ENCODE results near the gene FGF18.
"Not testable (repeated sequence)": the region's sequence is repeated elsewhere in the genome, so short reads cannot be mapped to it uniquely, and the experiment has no call there.

FGF18 gene

DNA sequence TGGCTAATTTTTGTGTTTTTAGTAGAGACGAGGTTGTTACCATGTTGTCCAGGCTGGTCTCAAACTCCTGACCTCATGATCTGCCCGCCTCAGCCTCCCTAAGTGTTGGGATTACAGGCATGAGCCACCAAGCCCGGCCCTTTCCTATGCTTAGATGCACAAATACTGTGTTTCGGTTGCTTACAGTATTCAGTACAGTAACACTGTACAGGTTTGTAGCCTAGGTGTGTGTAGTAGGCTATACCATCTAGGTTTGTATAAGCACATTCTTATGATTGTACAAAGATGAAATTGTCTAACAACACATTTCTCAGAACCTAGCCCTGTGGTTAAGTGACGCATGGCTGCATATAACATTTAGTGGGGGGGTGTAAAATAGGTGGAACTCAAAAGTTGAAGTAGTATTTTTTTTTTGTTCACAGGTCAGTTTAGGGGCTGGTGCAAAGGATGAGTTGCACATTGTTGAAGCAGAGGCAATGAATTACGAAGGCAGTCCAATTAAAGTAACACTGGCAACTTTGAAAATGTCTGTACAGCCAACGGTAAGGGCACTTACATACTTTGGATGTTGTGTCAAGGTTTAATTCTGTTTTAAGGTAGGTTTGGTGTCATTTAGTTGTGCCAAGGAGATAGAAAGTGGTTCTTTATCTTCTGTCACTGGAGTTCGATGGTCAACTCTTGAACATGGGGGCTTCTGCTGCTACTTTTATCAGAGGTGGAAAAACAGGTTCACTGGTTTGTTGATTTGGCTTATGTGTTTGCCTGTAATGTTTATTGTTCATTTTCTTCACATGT lies 28.4 kb upstream of the FGF18 start:
- POLR2A ChIA-PET: no interaction called here
- TF ChIP-seq CTCF (IDR thresholded peaks at IDR 0.05; ENCODE audit: insufficient read depth, low read length, missing control alignments): no peak
- no peak for DNase-seq (ENCODE audit: low read depth, low spot score)
- CTCF ChIA-PET: no interaction called here
- peak overlapping the region; percentile 29; the same call in 1 of the 2 replicates for H3K4me3 ChIP-seq (ENCODE audit: low read depth, low read length)

DNA sequence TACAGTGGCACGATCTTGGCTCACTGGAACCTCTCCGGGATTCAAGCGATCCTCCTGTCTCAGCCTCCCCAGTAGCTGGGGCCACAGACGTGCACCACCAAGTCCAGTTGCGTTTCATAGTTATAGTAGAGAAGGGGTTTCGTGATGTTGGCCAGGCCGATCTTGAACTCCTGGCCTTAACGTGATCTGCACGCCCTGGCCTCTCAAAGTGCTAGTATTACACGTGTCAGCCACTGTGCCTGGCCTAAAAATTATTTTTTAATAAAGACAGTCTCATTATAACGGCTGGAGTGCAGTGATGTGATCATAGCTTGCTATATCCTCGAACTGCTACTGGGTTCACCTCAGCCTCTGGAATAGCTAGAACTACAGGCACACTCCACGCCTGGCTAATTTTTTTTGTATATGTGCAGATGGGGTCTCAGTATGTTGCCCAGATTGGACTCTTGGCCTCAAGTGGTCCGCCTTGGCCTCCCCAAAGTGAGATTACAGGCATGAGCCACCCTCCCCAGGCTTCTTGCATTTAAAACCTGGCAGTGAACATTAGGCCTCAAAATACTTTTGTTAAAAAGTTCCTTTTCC lies 27.4 kb upstream of the FGF18 start:
- H3K4me3 ChIP-seq (ENCODE audit: low read depth, low read length): no peak overlapping the region
- POLR2A ChIA-PET: interaction anchor here (0.7 kb wide), 1 partner anchor 100 kb away, joined by 3 read pairs; no protein-coding TSS in a partner anchor
- no peak for TF ChIP-seq CTCF (IDR thresholded peaks at IDR 0.05; ENCODE audit: insufficient read depth, low read length, missing control alignments)
- DNase-seq (ENCODE audit: low read depth, low spot score): no peak
- CTCF ChIA-PET: interaction anchor here (0.7 to 2.4 kb wide), 4 partner anchors 14 to 1292 kb away, joined by 3 to 16 read pairs (median 3); no protein-coding TSS in a partner anchor

DNA sequence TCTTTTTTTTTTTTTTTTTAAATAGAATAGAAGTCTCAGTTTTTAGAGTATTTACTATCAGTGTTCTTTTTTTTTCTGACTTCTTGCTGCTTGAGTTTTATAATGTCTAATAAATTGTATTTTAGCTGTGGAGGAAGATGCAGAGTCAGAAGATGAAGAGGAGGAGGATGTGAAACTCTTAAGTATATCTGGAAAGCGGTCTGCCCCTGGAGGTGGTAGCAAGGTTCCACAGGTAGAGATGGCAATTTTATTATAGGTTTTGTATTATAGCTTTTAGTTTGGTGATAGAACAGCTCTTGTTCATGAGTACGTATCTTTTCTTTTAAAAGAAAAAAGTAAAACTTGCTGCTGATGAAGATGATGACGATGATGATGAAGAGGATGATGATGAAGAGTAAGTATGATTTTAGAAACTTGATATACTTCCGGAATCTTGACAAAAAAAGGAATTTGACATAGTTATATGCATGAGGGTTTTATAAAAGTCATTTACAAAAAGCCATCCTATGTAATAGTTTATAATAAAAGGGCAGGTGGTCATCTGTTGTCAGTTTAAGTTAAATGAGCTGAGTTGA lies 26.8 kb upstream of the FGF18 start:
- ChIA-PET POLR2A (no interaction called here), CTCF (interaction anchor here (0.7 to 2.4 kb wide), 4 partner anchors 13 to 1293 kb away, joined by 3 to 16 read pairs (median 3); no protein-coding TSS in a partner anchor)
- TF ChIP-seq CTCF (IDR thresholded peaks at IDR 0.05; ENCODE audit: insufficient read depth, low read length, missing control alignments): no peak
- H3K4me3 ChIP-seq (ENCODE audit: low read depth, low read length): no peak overlapping the region
- DNase-seq (ENCODE audit: low read depth, low spot score): no peak

DNA sequence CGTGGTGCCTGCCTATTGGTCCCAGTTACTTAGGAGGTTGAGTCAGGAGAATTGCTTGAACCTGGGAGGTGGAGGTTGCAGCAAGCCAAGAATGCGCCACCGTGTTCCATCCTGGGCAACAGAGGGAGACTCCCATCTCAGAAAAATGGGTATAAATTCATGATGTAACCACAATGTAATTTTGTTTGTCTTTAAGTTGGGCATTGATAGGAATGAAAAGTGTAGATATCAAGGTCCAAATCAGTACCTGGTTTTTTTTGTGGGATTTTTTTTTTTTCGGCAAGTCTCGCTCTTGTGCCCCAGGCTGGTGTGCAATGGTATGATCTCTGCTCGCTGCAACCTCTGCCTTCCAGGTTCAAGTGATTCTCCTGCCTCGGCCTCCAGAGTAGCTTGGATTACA lies 24.4 kb upstream of the FGF18 start:
- no peak for DNase-seq (ENCODE audit: low read depth, low spot score)
- POLR2A ChIA-PET: no interaction called here
- no peak for TF ChIP-seq CTCF (IDR thresholded peaks at IDR 0.05; ENCODE audit: insufficient read depth, low read length, missing control alignments)
- CTCF ChIA-PET: interaction anchor here (1.1 kb wide), 2 partner anchors 11 to 507 kb away, joined by 3 to 4 read pairs; no protein-coding TSS in a partner anchor
- no peak overlapping the region for H3K4me3 ChIP-seq (ENCODE audit: low read depth, low read length)

- H3K4me3 ChIP-seq (ENCODE audit: low read depth, low read length); DNase-seq (ENCODE audit: low read depth, low spot score); POLR2A ChIA-PET: not testable (repeated sequence)
- CTCF ChIA-PET: interaction anchor here (1.0 to 1.1 kb wide), 2 partner anchors 9 to 512 kb away, joined by 3 read pairs; no protein-coding TSS in a partner anchor
Observed at GRCh38 chr5:171396583-171396982, 22.9 kb upstream of the FGF18 start.

DNA sequence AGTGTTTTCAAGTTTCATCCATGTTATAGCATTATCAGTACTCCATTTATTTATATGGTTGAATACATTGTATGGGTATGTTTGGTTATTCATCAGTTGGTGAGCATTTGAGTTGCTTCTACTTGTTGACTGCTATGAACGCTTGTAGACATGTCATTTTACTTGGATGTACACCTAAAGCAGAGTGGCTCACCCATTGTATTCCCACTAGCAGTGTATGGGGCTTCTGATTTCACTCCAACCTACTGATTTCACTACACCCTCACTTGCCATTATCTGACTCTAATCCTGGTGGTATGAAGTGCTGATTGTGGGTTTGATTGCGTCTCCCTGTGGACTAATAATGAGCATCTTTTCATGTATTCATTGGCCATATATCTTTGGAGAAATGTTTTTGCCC lies 22.3 kb upstream of the FGF18 start:
- POLR2A ChIA-PET: no interaction called here
- CTCF ChIA-PET: interaction anchor here (0.6 to 1.0 kb wide), 2 partner anchors 9 to 1103 kb away, joined by 3 read pairs; no protein-coding TSS in a partner anchor
- H3K4me3 ChIP-seq (ENCODE audit: low read depth, low read length): no peak overlapping the region
- TF ChIP-seq CTCF (IDR thresholded peaks at IDR 0.05; ENCODE audit: insufficient read depth, low read length, missing control alignments): no peak
- DNase-seq (ENCODE audit: low read depth, low spot score): no peak
